Mammary epithelial cell (primary cell): ENCODE measurements around the gene MICALL2.

Experiments used
- CTCF ChIP-seq, 2 donors: IDR thresholded peaks in 1 of 2; conservative IDR thresholded peaks in 1 of 2; 2 replicates each; pipeline ENCODE4 v1.5.1; 2011 to 2012; ENCODE audit warnings: inconsistent platforms in 2 of 2, low read length in 2 of 2, mild to moderate bottlenecking in 2 of 2, control low read depth in 1 of 2, low read depth in 1 of 2; ENCODE audit not compliant: insufficient read depth in 1 of 2; ENCODE audit errors: extremely low read depth in 1 of 2
- EZH2 ChIP-seq: IDR thresholded peaks from 2 replicates; pipeline ENCODE4 v1.6.1; 2012; ENCODE audit warnings: low read length, inconsistent platforms, borderline replicate concordance

GRCh38 chr7:1447551-1448244 lies 11.6 kb downstream of the MICALL2 start:
- TF ChIP-seq CTCF (conservative IDR thresholded peaks at IDR 0.05 in 1 of 2, IDR thresholded peaks at IDR 0.05 in 1 of 2; ENCODE audit: extremely low read depth in 1 of 2, insufficient read depth in 1 of 2, low read depth in 1 of 2, low read length in 2 of 2) (no peak), EZH2 (no peak)
